Measurements from ENCODE around the gene GPR37L1. TPM values are rescaled to one million over a fixed set of nuclear protein-coding genes. Genes with fewer than 3 reads are reported as not detected.

GPR37L1 gene
- polyA plus RNA-seq, 1 experiment = not detected

- Histone ChIP-seq H3K4me3 (ENCODE audit: low read depth, low read length) (no peak overlapping the region), H3K27ac (ENCODE audit: low read depth, low read length) (no peak overlapping the region), H3K27me3 (ENCODE audit: control insufficient read depth, insufficient read depth, low read length) (peaks cover 7% of the 10 kb centered on the region), H3K9me3 (ENCODE audit: control insufficient read depth, insufficient read depth, low read length) (no peaks in the 10 kb centered on the region)
- POLR2A ChIA-PET = no interaction called here
- CTCF ChIA-PET = no interaction called here
- no peak for TF ChIP-seq CTCF (IDR thresholded peaks at IDR 0.05; ENCODE audit: low read depth, low read length)
- no peak for DNase-seq (ENCODE audit: low read depth, low spot score)
Observed at GRCh38 chr1:202149566-202149965, 26.8 kb downstream of the GPR37L1 start.

GRCh38 chr1:202150187-202150586 lies 27.5 kb downstream of the GPR37L1 start:
- CTCF ChIA-PET = no interaction called here
- TF ChIP-seq CTCF (IDR thresholded peaks at IDR 0.05; ENCODE audit: low read depth, low read length) = no peak
- Histone ChIP-seq H3K4me3 (ENCODE audit: low read depth, low read length) (no peak overlapping the region), H3K27me3 (ENCODE audit: control insufficient read depth, insufficient read depth, low read length) (peaks cover 9% of the 10 kb centered on the region), H3K27ac (ENCODE audit: low read depth, low read length) (no peak overlapping the region), H3K9me3 (ENCODE audit: control insufficient read depth, insufficient read depth, low read length) (no peaks in the 10 kb centered on the region)
- POLR2A ChIA-PET = no interaction called here
- DNase-seq (ENCODE audit: low read depth, low spot score) = no peak

- H3K27ac ChIP-seq (ENCODE audit: low read depth, low read length) = no peak overlapping the region
- no peak overlapping the region for H3K4me3 ChIP-seq (ENCODE audit: low read depth, low read length)
- H3K9me3 ChIP-seq (ENCODE audit: control insufficient read depth, insufficient read depth, low read length) = no peaks in the 10 kb centered on the region
- peaks cover 9% of the 10 kb centered on the region for H3K27me3 ChIP-seq (ENCODE audit: control insufficient read depth, insufficient read depth, low read length)
- DNase-seq (ENCODE audit: low read depth, low spot score) = no peak
- CTCF ChIA-PET = interaction anchor here (1.1 kb wide), 1 partner anchor 15 kb away, joined by 3 read pairs; no protein-coding TSS in a partner anchor
- POLR2A ChIA-PET = no interaction called here
- TF ChIP-seq CTCF (IDR thresholded peaks at IDR 0.05; ENCODE audit: low read depth, low read length) = no peak
Observed at GRCh38 chr1:202150602-202151001, 27.9 kb downstream of the GPR37L1 start.

- H3K27ac ChIP-seq (ENCODE audit: low read depth, low read length) = no peak overlapping the region
- peaks cover 9% of the 10 kb centered on the region for H3K27me3 ChIP-seq (ENCODE audit: control insufficient read depth, insufficient read depth, low read length)
- no peak for DNase-seq (ENCODE audit: low read depth, low spot score)
- no peak overlapping the region for H3K4me3 ChIP-seq (ENCODE audit: low read depth, low read length)
- POLR2A ChIA-PET = no interaction called here
- no peaks in the 10 kb centered on the region for H3K9me3 ChIP-seq (ENCODE audit: control insufficient read depth, insufficient read depth, low read length)
- no peak for TF ChIP-seq CTCF (IDR thresholded peaks at IDR 0.05; ENCODE audit: low read depth, low read length)
- CTCF ChIA-PET = interaction anchor here (1.1 kb wide), 1 partner anchor 15 kb away, joined by 3 read pairs; no protein-coding TSS in a partner anchor
Observed at GRCh38 chr1:202151045-202151444, 28.3 kb downstream of the GPR37L1 start.

GRCh38 chr1:202152399-202152798 lies 29.7 kb downstream of the GPR37L1 start:
- ChIA-PET CTCF (no interaction called here), POLR2A (no interaction called here)
- Histone ChIP-seq H3K9me3 (ENCODE audit: control insufficient read depth, insufficient read depth, low read length) (no peaks in the 10 kb centered on the region), H3K27me3 (ENCODE audit: control insufficient read depth, insufficient read depth, low read length) (peaks cover 9% of the 10 kb centered on the region), H3K4me3 (ENCODE audit: low read depth, low read length) (no peak overlapping the region), H3K27ac (ENCODE audit: low read depth, low read length) (no peak overlapping the region)
- TF ChIP-seq CTCF (IDR thresholded peaks at IDR 0.05; ENCODE audit: low read depth, low read length) = no peak
- DNase-seq (ENCODE audit: low read depth, low spot score) = no peak

All from AG04450 (cell line).